SK-N-SH treated with all-trans-retinoic acid at 6 μM for 48 hours (cell line): Measurements from ENCODE around the gene NUP133.

Experiments
- ARNTL ChIP-seq: fragments of 450-650 bp; formaldehyde crosslinking; IDR thresholded peaks from 2 replicates; pipeline ENCODE4 v1.5.0; 2020; ENCODE audit warnings: low read depth, mild to moderate bottlenecking, moderate library complexity, borderline replicate concordance
- BACH2 ChIP-seq: fragments of 250-450 bp; sonication (Bioruptor Pico); IDR thresholded peaks from 2 replicates; pipeline ENCODE4 v1.9.0; 2021; ENCODE audit warnings: mild to moderate bottlenecking, borderline replicate concordance
- CREB5 ChIP-seq: fragments of 250-450 bp; sonication (Bioruptor Pico); IDR thresholded peaks from 2 replicates; pipeline ENCODE4 v1.5.1; 2020; ENCODE audit warnings: low read depth, mild to moderate bottlenecking, moderate library complexity
- CSDC2 ChIP-seq: fragments of 250-450 bp; sonication (Bioruptor Pico); IDR thresholded peaks from 2 replicates; pipeline ENCODE4 v1.5.0; 2020; ENCODE audit warnings: mild to moderate bottlenecking, moderate library complexity
- GLIS3 ChIP-seq: fragments of 250-450 bp; sonication (Bioruptor Pico); IDR thresholded peaks from 2 replicates; pipeline ENCODE4 v1.5.0; 2020; ENCODE audit warnings: mild to moderate bottlenecking, moderate library complexity
- ISL1 ChIP-seq: fragments of 250-450 bp; sonication (Bioruptor Pico); IDR thresholded peaks from 2 replicates; pipeline ENCODE4 v2.1.2; 2022; ENCODE audit warnings: mild to moderate bottlenecking, moderate library complexity
- OSR1 ChIP-seq: fragments of 250-450 bp; sonication (Bioruptor Pico); IDR thresholded peaks from 2 replicates; pipeline ENCODE4 v1.8.0; 2022; ENCODE audit warnings: moderate library complexity, mild to moderate bottlenecking, inconsistent platforms
- PATZ1 ChIP-seq: fragments of 250-450 bp; sonication (Bioruptor Pico); IDR thresholded peaks from 2 replicates; pipeline ENCODE4 v1.8.0; 2020; ENCODE audit warnings: mild to moderate bottlenecking, moderate library complexity, borderline replicate concordance
- RARB ChIP-seq: fragments of 250-450 bp; sonication (Bioruptor Pico); IDR thresholded peaks from 2 replicates; pipeline ENCODE4 v1.8.0; 2021; ENCODE audit warnings: mild to moderate bottlenecking, moderate library complexity
- TCF4 ChIP-seq: fragments of 250-450 bp; sonication (Bioruptor Pico); IDR thresholded peaks from 2 replicates; pipeline ENCODE4 v1.8.0; 2021; ENCODE audit warnings: mild to moderate bottlenecking, moderate library complexity, borderline replicate concordance
- TOX ChIP-seq: fragments of 250-450 bp; sonication (Bioruptor Pico); IDR thresholded peaks from 2 replicates; pipeline ENCODE4 v1.8.0; 2021; ENCODE audit warnings: mild to moderate bottlenecking, moderate library complexity, borderline replicate concordance
- ZFP3 ChIP-seq: fragments of 250-450 bp; sonication (Bioruptor Pico); IDR thresholded peaks from 2 replicates; pipeline ENCODE4 v1.5.0; 2020; ENCODE audit warnings: mild to moderate bottlenecking, moderate library complexity
- ZFP30 ChIP-seq: fragments of 450-650 bp; formaldehyde crosslinking; IDR thresholded peaks from 2 replicates; pipeline ENCODE4 v1.5.0; 2022; ENCODE audit warnings: mild to moderate bottlenecking, moderate library complexity
- ZNF565 ChIP-seq: fragments of 450-650 bp; formaldehyde crosslinking; conservative IDR thresholded peaks from 2 replicates; pipeline ENCODE4 v1.5.0; 2020; ENCODE audit warnings: low read depth, mild to moderate bottlenecking, moderate library complexity

GRCh38 chr1:229514578-229515275 is 6.6 kb upstream of the NUP133 start:
- TF ChIP-seq RARB (no peak), ZFP3 (CRISPR knock-in tag) (no peak), PATZ1 (no peak), CREB5 (no peak), OSR1 (CRISPR knock-in tag) (no peak), ZNF565 (CRISPR knock-in tag) (no peak), TCF4 (CRISPR knock-in tag) (no peak), ARNTL (no peak), ISL1 (CRISPR knock-in tag) (no peak), BACH2 (CRISPR knock-in tag) (no peak), ZFP30 (CRISPR knock-in tag) (no peak), GLIS3 (CRISPR knock-in tag) (no peak), CSDC2 (CRISPR knock-in tag) (no peak), TOX (CRISPR knock-in tag) (no peak)
